GM21390 (cell line): ENCODE data around the gene KLK3.
A peak's percentile ranks its signal among the peaks of the same experiment; 100 is the strongest.

Experiments used
- ATAC-seq: cut with Tn5 transposase; IDR thresholded peaks from one replicate; pipeline ENCODE4 v1.9.1; 2021; ENCODE audit not compliant: unreplicated experiment

The KLK3 gene

DNA sequence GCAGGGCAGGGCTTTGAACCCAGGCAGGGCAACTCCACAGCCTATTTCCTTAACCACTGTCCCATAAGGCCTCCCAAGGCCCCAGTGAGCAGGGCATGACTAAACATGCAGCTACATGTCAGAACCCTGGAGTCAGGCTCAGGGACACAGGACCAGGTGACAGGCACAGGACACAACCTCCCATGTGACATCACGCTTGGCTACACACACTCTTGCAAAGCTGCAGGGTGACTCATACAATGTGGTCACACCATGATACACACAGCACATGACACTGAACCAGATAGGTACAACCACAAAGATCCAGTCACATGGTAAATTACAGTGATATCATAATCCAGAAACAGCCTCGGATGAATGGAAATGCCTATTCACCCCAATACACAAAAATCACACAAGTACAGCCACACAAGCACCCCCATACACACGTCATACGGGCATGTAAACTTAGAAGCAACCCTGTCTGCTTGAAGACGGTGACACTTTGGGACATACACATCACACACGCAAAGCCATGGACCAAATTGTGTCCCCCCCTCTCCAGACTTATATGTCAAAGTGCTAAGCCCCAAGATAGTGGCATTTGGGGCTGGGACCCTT, 42.0 kb downstream of the KLK3 start:
- ATAC-seq = peak; percentile 82

DNA sequence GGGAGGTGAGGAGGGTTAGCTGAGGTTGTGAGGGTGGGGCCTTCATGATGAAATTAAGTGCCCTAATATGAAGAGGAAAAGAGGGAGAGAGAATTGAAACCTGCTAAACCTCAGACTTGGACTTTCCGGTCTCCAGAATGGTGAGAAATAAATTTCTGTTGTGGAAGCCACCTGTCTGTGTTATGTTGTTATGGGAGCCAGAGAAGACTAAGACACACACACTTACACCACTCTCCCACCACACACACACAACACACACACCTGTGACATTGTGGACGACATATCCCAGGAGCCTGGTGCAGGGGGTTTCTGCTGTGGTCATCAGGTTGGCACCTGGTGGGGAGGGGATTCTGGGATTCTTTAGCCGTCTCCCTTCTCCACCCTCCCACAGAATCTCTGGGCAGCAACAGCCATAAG, 42.5 kb downstream of the KLK3 start:
- ATAC-seq = no peak

DNA sequence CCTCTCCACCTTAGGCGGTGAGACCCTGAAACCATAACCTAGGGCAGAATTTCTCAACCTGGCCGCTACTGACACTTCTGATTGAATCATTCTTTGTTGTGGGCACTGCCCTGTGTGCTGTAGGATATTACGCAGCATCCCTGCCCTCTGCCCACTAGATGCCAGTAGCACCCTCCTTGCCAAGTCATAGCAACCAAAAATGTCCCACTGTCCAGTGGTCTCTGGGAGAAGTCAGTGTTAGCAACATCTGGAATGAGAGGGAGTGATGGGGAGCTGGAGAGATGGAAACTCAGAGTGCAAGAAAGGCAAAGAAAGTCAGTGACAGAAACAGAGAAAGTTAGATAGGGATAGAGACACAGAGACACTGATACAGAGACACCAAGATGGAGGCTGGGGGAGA, 42.9 kb downstream of the KLK3 start:
- no peak for ATAC-seq

DNA sequence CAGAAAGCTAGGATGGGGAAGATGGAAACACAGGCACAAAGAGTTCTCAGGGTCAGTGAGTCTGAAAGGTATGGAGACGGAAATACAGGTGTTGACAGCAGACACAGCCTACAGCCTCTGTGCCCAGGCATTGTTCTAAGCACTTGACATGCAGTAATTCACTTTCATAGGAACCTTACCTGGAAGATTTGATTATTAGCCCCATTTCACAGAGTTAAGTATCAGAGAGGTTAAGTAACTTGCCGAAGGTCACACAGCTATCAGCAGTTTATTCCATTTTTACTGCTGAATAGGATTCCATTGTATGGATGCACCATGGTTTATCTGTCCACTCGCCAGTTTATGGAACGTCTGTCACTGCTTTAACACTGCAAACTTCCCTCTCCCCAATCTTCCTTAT, 43.3 kb downstream of the KLK3 start:
- ATAC-seq = no peak

DNA sequence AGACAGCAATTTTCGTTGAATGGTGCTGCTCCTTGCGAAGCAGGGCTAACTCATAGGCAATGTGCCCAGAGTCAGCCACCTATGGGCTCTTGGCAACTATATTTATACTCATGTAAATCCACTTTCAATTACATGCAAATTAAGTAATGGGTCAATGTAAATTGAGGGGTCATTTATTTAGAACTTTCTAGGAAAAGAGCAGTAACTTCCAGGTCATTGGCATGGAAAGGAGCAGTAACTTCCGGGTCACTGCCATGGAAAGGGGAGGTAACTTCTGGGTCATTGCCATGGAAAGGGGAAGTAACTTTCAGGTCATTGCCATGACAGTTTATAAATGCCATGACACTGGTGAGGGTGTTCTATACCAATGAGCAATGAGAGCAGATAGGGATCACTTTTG, 44.9 kb downstream of the KLK3 start:
- no peak for ATAC-seq

DNA sequence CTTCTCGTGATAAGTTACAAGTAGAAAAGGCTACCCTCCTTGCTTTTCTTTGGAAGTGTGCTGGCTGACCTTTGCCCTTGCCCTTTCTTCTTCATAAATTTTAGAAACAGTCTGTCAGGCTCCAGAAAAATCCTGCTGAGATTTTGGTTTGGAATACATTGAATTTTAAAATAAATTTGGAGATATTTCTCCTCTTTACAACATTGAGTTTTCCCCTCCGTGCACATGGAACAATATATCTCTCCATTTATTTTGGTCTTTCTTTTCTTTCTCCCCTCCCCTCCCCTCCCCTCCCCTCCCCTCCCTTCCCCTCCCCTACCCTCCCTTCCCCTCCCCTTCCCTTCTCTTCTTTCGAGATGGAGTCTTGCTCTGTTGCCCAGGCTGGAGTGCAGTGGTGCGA, 47.9 kb downstream of the KLK3 start:
- ATAC-seq = no peak

DNA sequence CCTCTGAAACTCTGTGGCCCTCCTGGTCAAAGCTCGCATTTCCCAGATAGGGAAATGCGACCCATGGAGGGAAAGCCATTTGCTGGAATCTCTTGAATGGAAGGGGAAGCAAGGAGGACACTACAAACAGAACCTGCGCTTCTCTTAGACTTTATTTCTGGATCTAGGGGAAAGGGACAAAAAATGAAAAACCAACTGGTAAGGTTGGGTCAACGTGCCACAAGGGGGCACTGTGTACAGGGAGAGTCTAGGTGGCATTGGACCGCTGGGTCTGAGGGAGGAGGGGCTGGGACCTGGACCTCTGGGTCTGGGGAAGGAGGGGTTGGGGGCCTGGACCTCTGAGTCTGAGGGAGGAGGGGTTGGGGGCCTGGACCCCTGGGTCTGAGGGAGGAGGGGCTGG, 51.5 kb downstream of the KLK3 start:
- no peak for ATAC-seq

DNA sequence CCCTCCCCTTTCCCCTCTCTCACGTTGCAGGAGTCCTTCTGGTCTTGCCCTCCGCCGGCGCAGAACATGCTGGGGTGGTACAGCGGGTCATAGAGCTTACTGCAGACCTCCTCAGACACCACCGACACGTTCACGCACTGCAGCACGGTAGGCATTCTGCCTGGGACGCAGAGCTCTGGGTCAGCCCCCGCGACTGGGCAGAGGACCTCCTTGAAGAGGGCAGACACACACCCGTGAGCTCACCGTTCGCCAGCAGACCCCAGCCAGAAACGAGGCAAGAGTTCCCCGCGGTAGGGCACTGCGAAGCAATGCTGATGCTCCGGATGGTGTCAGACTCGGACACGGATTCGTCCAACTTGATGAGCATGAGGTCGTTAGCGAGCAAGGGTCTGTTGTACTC, 53.6 kb downstream of the KLK3 start:
- ATAC-seq = no peak

DNA sequence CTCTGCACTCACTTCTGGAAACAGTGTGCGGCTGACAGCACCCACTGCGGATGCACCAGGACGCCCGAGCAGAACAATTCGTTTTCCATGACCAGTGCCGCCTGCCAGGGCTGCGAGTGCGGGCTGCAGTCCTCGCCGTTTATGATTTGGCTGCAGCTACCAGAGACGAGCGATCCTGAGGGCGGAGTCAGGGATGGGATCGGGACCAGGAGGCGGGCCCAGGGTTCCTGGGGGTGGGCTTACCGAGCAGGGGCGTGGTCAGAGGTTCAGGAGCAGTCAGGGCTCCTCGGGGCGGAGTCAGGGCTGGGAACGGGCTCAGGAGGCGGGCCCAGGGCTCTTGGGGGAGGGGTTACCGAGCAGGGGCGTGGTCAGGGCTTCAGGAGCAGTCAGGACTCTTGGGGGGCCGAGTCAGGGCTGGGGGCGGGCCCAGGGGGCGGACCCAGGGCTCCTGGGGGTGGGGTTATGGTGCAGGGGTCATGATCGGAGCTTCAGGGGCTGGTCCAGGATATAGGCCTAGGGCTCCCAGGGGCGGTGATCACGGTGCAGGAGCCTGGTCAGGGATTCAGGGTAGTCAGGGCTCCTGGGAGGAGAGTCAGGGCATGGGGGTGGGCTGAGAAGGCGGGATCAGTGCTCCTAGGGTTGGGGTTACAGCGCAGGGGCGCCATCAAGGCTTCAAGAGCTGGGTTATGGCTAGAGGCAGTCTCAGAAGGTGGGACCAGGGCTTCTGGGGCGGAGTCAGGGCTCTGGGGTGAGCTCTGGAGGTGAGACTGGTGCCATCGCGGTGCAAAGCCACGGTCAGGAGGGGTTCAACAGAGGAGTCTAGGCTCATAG, 54.7 kb downstream of the KLK3 start:
- no peak for ATAC-seq
